K562 (cell line): Measurements from ENCODE around the gene ROR2. TPM values are rescaled to one million over a fixed set of nuclear protein-coding genes. Genes with fewer than 3 reads are reported as not detected.
"Not testable (repeated sequence)": the region's sequence is repeated elsewhere in the genome, so short reads cannot be mapped to it uniquely, and the experiment has no call there.

Experiments used
- ATAC-seq: fragments of 200-7000 bp; cut with Tn5 transposase; 3 replicates; pipeline ENCODE4 v1.9.1; 2020; ENCODE audit warnings: moderate library complexity
- BruUV-seq: library from RNA; stranded (reverse); fragments of 400-500 nt; replicated peaks from 2 replicates; lab custom pipeline; 2021; lab: Mats Ljungman, UMichigan
- CTCF ChIA-PET: fragments of 300-600 bp; formaldehyde crosslinking; extraction: SDS; loops from one replicate; lab custom pipeline; 2021; ENCODE audit warnings: low intra/inter-chr PET ratio; lab: Yijun Ruan, JAX
- POLR2A ChIA-PET: fragments of 300-600, 350-650 bp; sonication (Branson Sonifier 250); formaldehyde crosslinking; extraction: SDS; loops from one replicate; lab custom pipeline; 2021; ENCODE audit warnings: antibody characterized with exemption, inconsistent platforms; lab: Yijun Ruan, JAX
- DNase-seq, 4 experiments: peaks; one replicate each; pipeline versions ENCODE4 v3.0.0 to v3.0.0-alpha.2; 2011 to 2018; ENCODE audit warnings: low spot score in 3 of 4, mixed read lengths in 3 of 4; ENCODE audit errors: extremely low read depth in 1 of 4
- FAIRE-seq: peaks from 2 replicates; lab custom pipeline; 2011; peaks lifted over from hg19 to GRCh38; lab: Jason Lieb, UNC
- H2AFZ ChIP-seq: 2 replicates; pipeline ENCODE4 v1.6.0; 2011; ENCODE audit warnings: low read depth, low read length, control low read depth, inconsistent platforms
- H3K27ac ChIP-seq: fragments of 200-600 bp; 3 replicates; pipeline ENCODE4 v1.8.0; 2011; ENCODE audit warnings: low read depth, mild to moderate bottlenecking, control low read depth, inconsistent platforms, low read length, moderate library complexity, mixed read lengths; ENCODE audit errors: extremely low read depth
- H3K27me3 ChIP-seq, 2 experiments: fragments of 300-600 bp in 1 of 2; 2 replicates in 1 of 2; 3 replicates in 1 of 2; pipeline versions ENCODE4 v1.6.0 to v1.8.0; 2011; ENCODE audit warnings: inconsistent platforms in 2 of 2, low read length in 2 of 2, mild to moderate bottlenecking in 1 of 2, mixed read lengths in 1 of 2, moderate library complexity in 1 of 2; ENCODE audit not compliant: control insufficient read depth in 2 of 2, insufficient read depth in 2 of 2
- H3K36me3 ChIP-seq: fragments of 300-600 bp; 3 replicates; pipeline ENCODE4 v1.8.0; 2011; ENCODE audit warnings: mild to moderate bottlenecking, low read length, inconsistent platforms; ENCODE audit not compliant: control insufficient read depth, insufficient read depth
- H3K4me1 ChIP-seq, 2 experiments: fragments of 200-600 bp in 1 of 2; replicated peaks in 1 of 2; 2 replicates in 1 of 2; 3 replicates in 1 of 2; pipeline versions ENCODE4 v1.5.1 to v1.8.0; 2011; ENCODE audit warnings: inconsistent platforms in 2 of 2, low read length in 2 of 2, mild to moderate bottlenecking in 1 of 2, mixed read lengths in 1 of 2, moderate library complexity in 1 of 2; ENCODE audit not compliant: control insufficient read depth in 2 of 2, insufficient read depth in 2 of 2
- H3K4me2 ChIP-seq: 2 replicates; pipeline ENCODE4 v1.6.1; 2011; ENCODE audit warnings: low read length, control low read depth, inconsistent platforms, mixed read lengths; ENCODE audit not compliant: insufficient read depth
- H3K4me3 ChIP-seq: fragments of 200-600 bp; sonication (generic), shearing (Covaris generic); 2 replicates; pipeline ENCODE4 v1.5.1; 2016; ENCODE audit warnings: control low read depth, inconsistent platforms
- H3K79me2 ChIP-seq: fragments of 200-600 bp; 3 replicates; pipeline ENCODE4 v1.8.0; 2011; ENCODE audit warnings: low read length, inconsistent platforms; ENCODE audit not compliant: control insufficient read depth, insufficient read depth
- H3K9ac ChIP-seq, 2 experiments: 2 replicates each; pipeline versions ENCODE4 v1.6.0 to v1.6.1; 2011; ENCODE audit warnings: low read depth in 2 of 2, low read length in 2 of 2, control low read depth in 1 of 2, inconsistent platforms in 1 of 2, mild to moderate bottlenecking in 1 of 2, mixed read lengths in 1 of 2; ENCODE audit not compliant: insufficient read depth in 1 of 2
- H3K9me1 ChIP-seq: one replicate; pipeline ENCODE4 v1.6.0; 2011; ENCODE audit warnings: inconsistent platforms, mild to moderate bottlenecking, low read length, moderate library complexity; ENCODE audit not compliant: control insufficient read depth, insufficient read depth
- H3K9me3 ChIP-seq: replicated peaks from 2 replicates; pipeline ENCODE4 v1.5.1; 2011; ENCODE audit warnings: low read depth, low read length, inconsistent platforms; ENCODE audit not compliant: control insufficient read depth, insufficient read depth
- H4K20me1 ChIP-seq: replicated peaks from 2 replicates; pipeline ENCODE4 v1.6.1; 2011; ENCODE audit warnings: low read length, inconsistent platforms, mixed read lengths; ENCODE audit not compliant: control insufficient read depth, insufficient read depth
- DPF2 ChIP-seq: fragments of 450-650 bp; IDR thresholded peaks from 2 replicates; pipeline ENCODE4 v1.6.1; 2016
- EGR1 ChIP-seq: fragments of 450-650 bp; conservative IDR thresholded peaks from 2 replicates; pipeline ENCODE4 v1.6.1; 2017; ENCODE audit warnings: mild to moderate bottlenecking
- GATA2 ChIP-seq: sonication (generic); formaldehyde crosslinking; IDR thresholded peaks from 2 replicates; pipeline ENCODE4 v1.4.0; 2020; ENCODE audit warnings: mild to moderate bottlenecking, missing genetic modification reagents
- HMBOX1 ChIP-seq: sonication (generic); IDR thresholded peaks from 2 replicates; pipeline ENCODE4 v1.6.1; 2016
- MAZ ChIP-seq, 2 experiments: fragments of 450-650 bp in 1 of 2; sonication (generic) in 1 of 2; formaldehyde crosslinking; IDR thresholded peaks in 1 of 2; conservative IDR thresholded peaks in 1 of 2; 2 replicates each; pipeline versions ENCODE4 v1.4.0 to v1.5.0; 2020; ENCODE audit warnings: mild to moderate bottlenecking in 1 of 2, missing genetic modification reagents in 1 of 2
- NRF1 ChIP-seq, 2 experiments: fragments of 450-650 bp; IDR thresholded peaks in 1 of 2; conservative IDR thresholded peaks in 1 of 2; 2 replicates each; pipeline ENCODE4 v1.6.1; 2014; ENCODE audit warnings: mild to moderate bottlenecking in 2 of 2
- PKNOX1 ChIP-seq: fragments of 450-650 bp; IDR thresholded peaks from 2 replicates; pipeline ENCODE4 v1.6.1; 2016
- RCOR1 ChIP-seq, 2 experiments: IDR thresholded peaks; 2 replicates each; pipeline ENCODE4 v1.6.1; 2012; ENCODE audit warnings: low read depth in 2 of 2, low read length in 2 of 2, borderline replicate concordance in 1 of 2, improper control_type of control experiment in 1 of 2
- SP1 ChIP-seq: sonication (generic); formaldehyde crosslinking; IDR thresholded peaks from 2 replicates; pipeline ENCODE4 v1.8.1; 2022; ENCODE audit warnings: mild to moderate bottlenecking, missing genetic modification reagents
- VEZF1 ChIP-seq: fragments of 200-800 bp; sonication (Bioruptor generic); IDR thresholded peaks from 2 replicates; pipeline ENCODE4 v1.6.1; 2017; ENCODE audit warnings: missing genetic modification characterization, missing compliant biosample characterization
- WGBS: fragments of 100-300 bp; shearing (Covaris generic); methylation state at CpG from one replicate; pipeline ENCODE4 v1.1.6; 2016; ENCODE audit warnings: low coverage, mixed read lengths; ENCODE audit not compliant: insufficient coverage; ENCODE audit errors: missing lambda C conversion rate; 5-methylcytosine and 5-hydroxymethylcytosine counted together
- in situ Hi-C: fragments of 300-500 bp; cut with MboI; formaldehyde crosslinking; loops from 4 replicates; pipeline ENCODE4 v1.15.0; 2018; ENCODE audit warnings: inconsistent platforms, mixed read lengths
- intact Hi-C: fragments of 100-400 bp; cut with micrococcal nuclease; formaldehyde crosslinking; loops from 2 replicates; pipeline ENCODE4 v1.14.2; 2022
- polyA plus RNA-seq, 8 experiments: library from polyadenylated mRNA; depleted of rRNA in 4 of 8; stranded (reverse) in 5 of 8; unstranded in 3 of 8; fragments of >200 nt; fragmentation: Nextera tagmentation in 2 of 8; fragmentation: Illumina TruSeq in 1 of 8; extraction: Ambion mirVana in 2 of 8; extraction: Trizol in 1 of 8; gene quantifications; 2 replicates each; pipeline versions ENCODE4 v1.2.1 to v1.2.3, GENCODE V29; 2011 to 2014; ENCODE audit warnings: inconsistent platforms in 1 of 8, missing spikeins in 1 of 8
- total RNA-seq, 7 experiments: library from RNA; depleted of rRNA in 6 of 7; stranded (reverse); fragments of >200 nt in 6 of 7; fragmentation: Illumina TruSeq in 2 of 7; extraction: Trizol in 2 of 7; gene quantifications; 2 replicates each; pipeline versions ENCODE4 v1.2.1 to v1.2.3, GENCODE V29; 2011 to 2021; ENCODE audit warnings: low replicate concordance in 1 of 7

ROR2 gene
- total and polyA plus RNA-seq, 9 of the 15 experiments (the other 6 are each of a cell fraction or from before 2014, with no cell fraction given): 5.6 to 33.8 (median 15.3) TPM

- intact Hi-C loops, H2AFZ ChIP-seq, BruUV-seq, H3K4me2 ChIP-seq, H3K9me3 ChIP-seq, H3K9me1 ChIP-seq, H3K36me3 ChIP-seq, H3K9ac ChIP-seq, H3K27me3 ChIP-seq, H3K4me3 ChIP-seq, DNase-seq, H3K27ac ChIP-seq, ATAC-seq, CTCF ChIA-PET, in situ Hi-C loops: not testable (repeated sequence)
- peaks cover 31 to 37% of the 10 kb centered on the region in 2 experiments for H3K4me1 ChIP-seq
- peak; percentile 19 for FAIRE-seq
- POLR2A ChIA-PET: interaction anchor here (0.6 kb wide), 1 partner anchor 15 kb away, joined by 3 read pairs; no protein-coding TSS in a partner anchor
- WGBS: no CpG with 5 or more reads among the region's 2 CpGs
- H4K20me1 ChIP-seq: peaks cover 18% of the 10 kb centered on the region
- 0 out of 2 replicates have a peak, but pooled peaks have one; percentile 8 for TF ChIP-seq EGR1
- TF ChIP-seq, all 486 proteins: peak for 1; not testable (repeated sequence) for 485
- peaks cover 62% of the 10 kb centered on the region for H3K79me2 ChIP-seq
Measured at GRCh38 chr9:91797517-91797916, 152.5 kb downstream of the ROR2 start.

- intact Hi-C loops, H3K9ac ChIP-seq, H3K9me3 ChIP-seq, H3K4me3 ChIP-seq, CTCF ChIA-PET, H3K36me3 ChIP-seq, H3K9me1 ChIP-seq, H3K27ac ChIP-seq, FAIRE-seq, BruUV-seq, H2AFZ ChIP-seq, H3K4me2 ChIP-seq, in situ Hi-C loops, H3K27me3 ChIP-seq: not testable (repeated sequence)
- POLR2A ChIA-PET: interaction anchor here (0.6 kb wide), 1 partner anchor 106 kb away, joined by 3 read pairs; no protein-coding TSS in a partner anchor
- peaks cover 31 to 34% of the 10 kb centered on the region in 2 experiments for H3K4me1 ChIP-seq
- 0 out of 4 replicates have a peak, but pooled peaks of 1 of the 2 experiments have one; percentile 28 for TF ChIP-seq MAZ (CRISPR knock-in tag; conservative IDR thresholded peaks at IDR 0.05 in 1 of 2, IDR thresholded peaks at IDR 0.05 in 1 of 2)
- TF ChIP-seq EGR1: peak; percentile 74
- TF ChIP-seq GATA2: peak; percentile 38
- peak; percentile 59; the same call in 1 of the 2 replicates for TF ChIP-seq PKNOX1
- peak; percentile 31; the same call in 1 of the 2 replicates for TF ChIP-seq VEZF1
- TF ChIP-seq RCOR1 (IDR thresholded peaks at IDR 0.05; ENCODE audit: borderline replicate concordance in 1 of 2, low read depth in 2 of 2, low read length in 2 of 2): peak in 1 of 2 experiments; percentile 49; a peak in 1 of 4 replicates
- 0 out of 4 replicates have a peak, but pooled peaks of 1 of the 2 experiments have one; percentile 20 for TF ChIP-seq NRF1 (conservative IDR thresholded peaks at IDR 0.05 in 1 of 2, IDR thresholded peaks at IDR 0.05 in 1 of 2)
- TF ChIP-seq SP1 (CRISPR knock-in tag): peak; percentile 59
- TF ChIP-seq HMBOX1: peak; percentile 48; the same call in 1 of the 2 replicates
- peak; percentile 38; the same call in 1 of the 2 replicates for TF ChIP-seq DPF2
- peaks cover 18% of the 10 kb centered on the region for H4K20me1 ChIP-seq
- 0% methylated on average over 3 of the region's 4 CpGs for WGBS
- H3K79me2 ChIP-seq: peaks cover 62% of the 10 kb centered on the region
- ATAC-seq (peak; percentile 87), DNase-seq (peak; percentile 78 to 91 (median 88))
Measured at GRCh38 chr9:91796516-91796915, 153.5 kb downstream of the ROR2 start.
